Hepatocyte (in vitro differentiated cells): ENCODE data around the gene CFAP54. TPM values are rescaled to one million over a fixed set of nuclear protein-coding genes. Genes with fewer than 3 reads are reported as not detected.

Experiments used
- DNase-seq: peaks from one replicate; pipeline ENCODE4 v3.0.0-alpha.2; 2016; ENCODE audit warnings: low spot score
- H2AFZ ChIP-seq: fragments of 200-600 bp; sonication (generic); 2 replicates; pipeline ENCODE4 v1.6.0; 2016; ENCODE audit warnings: antibody characterized with exemption, mild to moderate bottlenecking
- H3K27ac ChIP-seq: fragments of 200-600 bp; sonication (generic); 2 replicates; pipeline ENCODE4 v1.5.1; 2016; ENCODE audit warnings: mild to moderate bottlenecking
- H3K27me3 ChIP-seq: fragments of 200-600 bp; sonication (generic); 2 replicates; pipeline ENCODE4 v1.6.1; 2016
- H3K36me3 ChIP-seq: fragments of 200-600 bp; sonication (generic); replicated peaks from 2 replicates; pipeline ENCODE4 v1.5.1; 2016; ENCODE audit warnings: low read depth; ENCODE audit not compliant: insufficient read depth
- H3K4me1 ChIP-seq: fragments of 200-600 bp; sonication (generic); 2 replicates; pipeline ENCODE4 v1.5.1; 2016; ENCODE audit warnings: mild to moderate bottlenecking, moderate library complexity; ENCODE audit not compliant: insufficient read depth
- H3K4me2 ChIP-seq: fragments of 200-600 bp; sonication (generic); 2 replicates; pipeline ENCODE4 v1.6.0; 2016
- H3K4me3 ChIP-seq: fragments of 200-600 bp; sonication (generic); 2 replicates; pipeline ENCODE4 v1.5.1; 2016; ENCODE audit warnings: mild to moderate bottlenecking
- H3K79me2 ChIP-seq: fragments of 200-600 bp; sonication (generic); 2 replicates; pipeline ENCODE4 v1.6.0; 2017; ENCODE audit warnings: mild to moderate bottlenecking
- H3K9me2 ChIP-seq: fragments of 200-600 bp; sonication (generic); replicated peaks from 2 replicates; pipeline ENCODE4 v1.6.0; 2017; ENCODE audit warnings: mild to moderate bottlenecking; ENCODE audit not compliant: insufficient read depth
- H3K9me3 ChIP-seq: fragments of 200-600 bp; sonication (generic); 2 replicates; pipeline ENCODE4 v1.5.1; 2016; ENCODE audit warnings: low read depth, mild to moderate bottlenecking
- H4K20me1 ChIP-seq: fragments of 200-600 bp; sonication (generic); 2 replicates; pipeline ENCODE4 v1.6.0; 2016; ENCODE audit warnings: mild to moderate bottlenecking; ENCODE audit not compliant: insufficient read depth, poor library complexity, severe bottlenecking
- EZH2 ChIP-seq: fragments of 200-600 bp; sonication (generic); IDR thresholded peaks from 2 replicates; pipeline ENCODE4 v1.6.1; 2016; ENCODE audit warnings: antibody characterized with exemption, mild to moderate bottlenecking, borderline replicate concordance
- EZH2phosphoT487 ChIP-seq: fragments of 200-600 bp; sonication (generic); IDR thresholded peaks from one replicate; pipeline ENCODE4 v1.6.1; 2018; ENCODE audit warnings: antibody characterized with exemption, mild to moderate bottlenecking, low read depth, moderate library complexity; ENCODE audit not compliant: unreplicated experiment, severe bottlenecking
- WGBS: methylation state at CpG from one replicate; pipeline ENCODE4 v1.1.6; 2016; ENCODE audit warnings: low lambda C conversion rate; ENCODE audit errors: missing lambda C conversion rate; 5-methylcytosine and 5-hydroxymethylcytosine counted together
- polyA plus RNA-seq: library from polyadenylated mRNA; unstranded; fragments of >200 nt; fragmentation: Nextera tagmentation; extraction: Ambion mirVana; gene quantifications from 2 replicates; pipeline ENCODE4 v1.2.1, GENCODE V29; 2016
- total RNA-seq: library from RNA; depleted of rRNA; stranded (reverse); fragments of >200 nt; gene quantifications from 2 replicates; pipeline ENCODE4 v1.2.3, GENCODE V29; 2014
- TF ChIP-seq, protein P1 (sequence below): fragments of 200-600 bp; sonication (generic); IDR thresholded peaks from 2 replicates; pipeline ENCODE4 v1.5.1; 2016; ENCODE audit warnings: antibody characterized with exemption, mild to moderate bottlenecking; ENCODE audit not compliant: poor library complexity

The CFAP54 gene
- total and polyA plus RNA-seq, 2 experiments from 2014 or later = 0.64 to 0.67 TPM

DNA sequence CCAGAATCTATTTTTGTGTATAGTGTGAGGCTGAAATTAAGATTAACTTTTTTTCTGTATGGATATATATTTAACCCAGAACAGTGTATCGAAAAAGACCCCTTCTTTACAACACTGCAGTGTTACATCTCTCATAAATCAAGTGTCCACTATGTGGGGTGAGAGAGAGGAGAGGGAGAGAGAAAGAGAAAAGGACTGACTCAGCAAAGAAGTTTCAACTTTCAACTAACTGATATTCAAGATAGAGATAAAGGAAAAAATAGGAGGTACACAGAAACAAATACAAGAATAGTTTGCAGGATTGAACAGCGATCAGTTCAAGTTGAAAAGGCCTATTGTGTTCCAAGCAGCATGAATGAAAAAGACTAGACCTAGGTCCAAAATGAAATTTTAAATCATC lies 291.0 kb downstream of the CFAP54 start:
- no peak overlapping the region for H2AFZ ChIP-seq
- no peak for DNase-seq

DNA sequence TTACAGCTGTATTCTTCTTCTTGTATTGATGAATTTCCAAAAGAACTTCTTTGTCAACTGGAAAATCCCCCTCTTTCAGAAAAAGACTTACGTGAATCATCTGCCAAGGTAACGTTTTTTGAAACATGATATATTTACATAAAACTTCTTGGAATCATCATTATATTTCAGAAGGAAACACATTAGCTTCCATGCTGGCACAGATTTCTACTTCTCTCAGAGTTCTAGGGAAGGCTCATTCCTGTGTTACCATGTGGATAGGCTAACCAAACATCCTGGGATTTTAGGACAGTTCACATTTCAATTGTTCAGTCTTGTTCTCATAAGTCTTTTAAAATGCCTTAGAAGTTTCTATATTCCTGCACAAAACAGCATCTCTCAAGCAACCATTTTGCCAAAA lies 297.4 kb downstream of the CFAP54 start:
- WGBS = 59% methylated on average over 2 of the region's 2 CpGs

More for the DNA sequence above, 291.0 kb downstream of the CFAP54 start:
- Histone ChIP-seq H3K9me3 (no peaks in the 10 kb centered on the region), H3K27ac (no peak overlapping the region), H3K36me3 (no peaks in the 10 kb centered on the region), H3K79me2 (no peaks in the 10 kb centered on the region), H3K4me3 (no peak overlapping the region), H3K4me1 (no peaks in the 10 kb centered on the region), H4K20me1 (no peaks in the 10 kb centered on the region), H3K9me2 (no peaks in the 10 kb centered on the region), H3K4me2 (no peak overlapping the region), H3K27me3 (no peaks in the 10 kb centered on the region)
- 89% methylated on average over 2 of the region's 2 CpGs for WGBS
- no peak for TF ChIP-seq EZH2phosphoT487
- TF ChIP-seq, protein P1, sequence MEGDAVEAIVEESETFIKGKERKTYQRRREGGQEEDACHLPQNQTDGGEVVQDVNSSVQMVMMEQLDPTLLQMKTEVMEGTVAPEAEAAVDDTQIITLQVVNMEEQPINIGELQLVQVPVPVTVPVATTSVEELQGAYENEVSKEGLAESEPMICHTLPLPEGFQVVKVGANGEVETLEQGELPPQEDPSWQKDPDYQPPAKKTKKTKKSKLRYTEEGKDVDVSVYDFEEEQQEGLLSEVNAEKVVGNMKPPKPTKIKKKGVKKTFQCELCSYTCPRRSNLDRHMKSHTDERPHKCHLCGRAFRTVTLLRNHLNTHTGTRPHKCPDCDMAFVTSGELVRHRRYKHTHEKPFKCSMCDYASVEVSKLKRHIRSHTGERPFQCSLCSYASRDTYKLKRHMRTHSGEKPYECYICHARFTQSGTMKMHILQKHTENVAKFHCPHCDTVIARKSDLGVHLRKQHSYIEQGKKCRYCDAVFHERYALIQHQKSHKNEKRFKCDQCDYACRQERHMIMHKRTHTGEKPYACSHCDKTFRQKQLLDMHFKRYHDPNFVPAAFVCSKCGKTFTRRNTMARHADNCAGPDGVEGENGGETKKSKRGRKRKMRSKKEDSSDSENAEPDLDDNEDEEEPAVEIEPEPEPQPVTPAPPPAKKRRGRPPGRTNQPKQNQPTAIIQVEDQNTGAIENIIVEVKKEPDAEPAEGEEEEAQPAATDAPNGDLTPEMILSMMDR = no peak
- TF ChIP-seq EZH2 = no peak

DNA sequence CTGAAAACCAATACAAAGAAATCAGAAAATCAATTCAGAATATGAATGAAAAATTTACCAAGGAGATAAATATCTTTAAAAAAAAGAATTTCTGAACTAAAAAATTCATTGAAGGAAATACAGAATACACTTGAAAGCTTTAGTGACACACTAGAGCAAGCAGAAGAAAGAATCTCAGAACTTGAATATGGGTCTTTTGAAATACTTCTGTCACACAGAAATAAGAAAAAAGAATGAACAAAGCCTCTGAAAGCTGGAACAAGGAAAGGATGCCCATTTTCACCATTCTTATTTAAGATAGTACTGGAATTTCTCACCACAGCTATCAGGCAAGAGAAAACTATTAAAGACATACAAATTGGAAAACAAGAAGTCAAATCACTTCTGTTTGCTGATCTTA lies 314.6 kb downstream of the CFAP54 start:
- Histone ChIP-seq H3K79me2 (no peaks in the 10 kb centered on the region), H3K4me2 (no peak overlapping the region), H3K27me3 (no peaks in the 10 kb centered on the region), H3K9me2 (no peaks in the 10 kb centered on the region), H3K4me3 (no peak overlapping the region), H3K9me3 (no peaks in the 10 kb centered on the region), H3K27ac (no peak overlapping the region), H3K4me1 (no peaks in the 10 kb centered on the region), H3K36me3 (no peaks in the 10 kb centered on the region), H4K20me1 (no peaks in the 10 kb centered on the region), H2AFZ (no peak overlapping the region)
- DNase-seq = no peak
- TF ChIP-seq EZH2phosphoT487 = no peak
- TF ChIP-seq EZH2 = no peak
- TF ChIP-seq, protein P1 = no peak

More for the DNA sequence above, 297.4 kb downstream of the CFAP54 start:
- no peak for DNase-seq
- TF ChIP-seq, protein P1 = no peak
- TF ChIP-seq EZH2phosphoT487 = no peak
- H3K9me2 ChIP-seq = no peaks in the 10 kb centered on the region
- H3K4me1 ChIP-seq = no peaks in the 10 kb centered on the region
- no peaks in the 10 kb centered on the region for H4K20me1 ChIP-seq
- no peak overlapping the region for H3K4me3 ChIP-seq
- H3K4me2 ChIP-seq = no peak overlapping the region
- H3K79me2 ChIP-seq = no peaks in the 10 kb centered on the region
- H3K36me3 ChIP-seq = no peaks in the 10 kb centered on the region
- no peaks in the 10 kb centered on the region for H3K27me3 ChIP-seq
- no peak overlapping the region for H2AFZ ChIP-seq
- no peaks in the 10 kb centered on the region for H3K9me3 ChIP-seq
- no peak overlapping the region for H3K27ac ChIP-seq

DNA sequence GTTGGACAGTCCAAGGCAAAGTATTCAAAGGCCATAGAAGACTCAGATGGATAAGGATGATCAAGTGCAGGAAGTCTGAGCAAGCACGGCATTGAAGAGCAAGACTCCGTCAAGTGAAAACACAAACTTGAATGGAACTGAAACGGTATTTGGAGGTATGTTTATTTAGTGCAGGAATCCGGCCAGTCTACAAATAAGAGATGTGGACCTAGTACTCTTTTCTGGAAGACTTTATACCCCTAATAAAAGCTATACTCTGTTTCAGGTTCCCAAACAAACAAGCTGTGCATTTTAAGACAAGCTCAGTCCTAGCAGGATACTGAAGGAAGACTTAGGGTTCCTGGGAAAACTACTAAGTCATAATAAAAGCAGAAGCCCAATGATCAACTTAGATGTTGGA lies 316.9 kb downstream of the CFAP54 start:
- no peak overlapping the region for H3K27ac ChIP-seq
- no peaks in the 10 kb centered on the region for H4K20me1 ChIP-seq
- H3K9me2 ChIP-seq = no peaks in the 10 kb centered on the region
- H3K27me3 ChIP-seq = no peaks in the 10 kb centered on the region
- H3K4me2 ChIP-seq = no peak overlapping the region
- DNase-seq = no peak
- H3K9me3 ChIP-seq = no peaks in the 10 kb centered on the region
- WGBS = 68% methylated on average over 4 of the region's 4 CpGs
- no peak overlapping the region for H3K4me3 ChIP-seq
- no peak for TF ChIP-seq EZH2phosphoT487
- TF ChIP-seq EZH2 = no peak
- TF ChIP-seq, protein P1 = no peak
- H2AFZ ChIP-seq = no peak overlapping the region
- no peaks in the 10 kb centered on the region for H3K36me3 ChIP-seq
- no peaks in the 10 kb centered on the region for H3K79me2 ChIP-seq
- H3K4me1 ChIP-seq = no peaks in the 10 kb centered on the region
